DMS79 (cell line): Measurements from ENCODE around the gene KLHL21.
A peak's percentile ranks its signal among the peaks of the same experiment; 100 is the strongest.
"Not testable (repeated sequence)": the region's sequence is repeated elsewhere in the genome, so short reads cannot be mapped to it uniquely, and the experiment has no call there.

Source experiments
- DNase-seq: peaks from one replicate; lab custom pipeline; 2025; lab: John Stamatoyannopoulos, UW

The KLHL21 gene, protein sequence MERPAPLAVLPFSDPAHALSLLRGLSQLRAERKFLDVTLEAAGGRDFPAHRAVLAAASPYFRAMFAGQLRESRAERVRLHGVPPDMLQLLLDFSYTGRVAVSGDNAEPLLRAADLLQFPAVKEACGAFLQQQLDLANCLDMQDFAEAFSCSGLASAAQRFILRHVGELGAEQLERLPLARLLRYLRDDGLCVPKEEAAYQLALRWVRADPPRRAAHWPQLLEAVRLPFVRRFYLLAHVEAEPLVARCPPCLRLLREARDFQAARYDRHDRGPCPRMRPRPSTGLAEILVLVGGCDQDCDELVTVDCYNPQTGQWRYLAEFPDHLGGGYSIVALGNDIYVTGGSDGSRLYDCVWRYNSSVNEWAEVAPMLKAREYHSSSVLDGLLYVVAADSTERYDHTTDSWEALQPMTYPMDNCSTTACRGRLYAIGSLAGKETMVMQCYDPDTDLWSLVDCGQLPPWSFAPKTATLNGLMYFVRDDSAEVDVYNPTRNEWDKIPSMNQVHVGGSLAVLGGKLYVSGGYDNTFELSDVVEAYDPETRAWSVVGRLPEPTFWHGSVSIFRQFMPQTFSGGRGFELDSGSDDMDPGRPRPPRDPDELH

DNA sequence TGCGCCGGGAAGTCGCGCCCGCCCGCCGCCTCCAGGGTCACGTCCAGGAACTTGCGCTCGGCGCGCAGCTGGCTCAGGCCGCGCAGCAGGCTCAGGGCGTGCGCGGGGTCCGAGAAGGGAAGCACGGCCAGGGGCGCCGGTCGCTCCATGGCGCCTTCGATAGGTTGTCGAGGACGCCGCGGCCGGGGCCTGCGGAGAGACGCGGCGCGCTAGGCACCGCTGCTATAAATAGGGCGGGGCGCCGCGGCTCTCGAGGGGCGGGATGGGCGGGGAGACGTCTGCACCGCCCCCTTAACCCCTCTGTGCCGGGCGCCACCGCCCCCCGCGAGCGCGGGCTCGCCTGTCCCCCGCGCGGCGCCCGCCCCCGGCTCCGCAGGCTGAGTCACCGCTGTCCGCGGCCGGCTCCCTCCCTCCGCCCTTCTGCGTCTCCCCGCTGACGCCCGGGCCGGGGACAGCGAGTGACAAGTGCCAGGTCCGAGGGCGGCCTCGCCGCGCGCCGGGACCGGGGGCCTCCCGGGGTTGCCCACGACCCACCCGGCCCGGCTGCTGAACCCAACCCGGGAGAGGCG is at the start of gene KLHL21:
Gene KLHL21, minus strand, starts transcription at position 201 of the 569 bp plus-strand sequence. Its CDS starts 52 bp downstream, at position 149.
- peak; percentile 56 for DNase-seq

DNA sequence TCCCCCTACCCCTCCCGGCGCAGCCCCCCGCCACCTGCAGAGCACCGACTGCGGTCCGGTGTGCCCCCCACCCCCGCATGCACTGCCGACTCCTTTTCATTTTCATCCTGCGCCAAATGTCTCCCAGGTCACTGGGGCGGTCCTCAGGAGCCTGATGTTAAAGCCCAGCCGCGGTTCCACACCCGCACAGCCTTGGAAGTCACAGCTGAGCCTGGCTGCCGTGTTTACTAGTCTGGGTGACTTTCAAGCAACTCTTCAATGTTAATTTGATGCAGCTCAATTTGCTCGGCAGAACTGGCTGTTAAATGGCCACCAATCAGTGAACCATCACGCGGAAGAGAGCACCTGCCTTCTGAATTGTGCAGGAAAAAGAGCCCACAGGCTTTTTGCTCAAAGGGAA is 49.2 kb upstream of the KLHL21 start:
- DNase-seq = no peak

DNA sequence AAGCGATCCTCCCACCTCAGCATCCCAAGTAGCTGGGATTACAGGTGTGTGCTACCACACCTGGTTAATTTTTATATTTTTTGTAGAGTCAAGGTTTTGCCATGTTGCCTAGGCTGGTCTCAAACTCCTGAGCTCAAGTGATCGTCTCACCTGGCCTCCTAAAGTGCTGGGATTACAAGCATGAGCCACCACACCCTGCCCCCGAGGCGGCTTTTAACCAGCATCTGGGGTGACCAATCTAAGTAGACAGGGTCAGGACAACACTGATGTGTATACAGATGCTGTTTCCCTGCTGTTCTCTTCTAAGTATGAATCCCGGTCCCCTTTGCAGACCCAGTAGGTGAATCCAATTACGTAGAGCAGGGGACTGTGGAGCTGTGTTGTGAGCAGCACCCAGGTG is 45.9 kb upstream of the KLHL21 start:
- DNase-seq = no peak

DNA sequence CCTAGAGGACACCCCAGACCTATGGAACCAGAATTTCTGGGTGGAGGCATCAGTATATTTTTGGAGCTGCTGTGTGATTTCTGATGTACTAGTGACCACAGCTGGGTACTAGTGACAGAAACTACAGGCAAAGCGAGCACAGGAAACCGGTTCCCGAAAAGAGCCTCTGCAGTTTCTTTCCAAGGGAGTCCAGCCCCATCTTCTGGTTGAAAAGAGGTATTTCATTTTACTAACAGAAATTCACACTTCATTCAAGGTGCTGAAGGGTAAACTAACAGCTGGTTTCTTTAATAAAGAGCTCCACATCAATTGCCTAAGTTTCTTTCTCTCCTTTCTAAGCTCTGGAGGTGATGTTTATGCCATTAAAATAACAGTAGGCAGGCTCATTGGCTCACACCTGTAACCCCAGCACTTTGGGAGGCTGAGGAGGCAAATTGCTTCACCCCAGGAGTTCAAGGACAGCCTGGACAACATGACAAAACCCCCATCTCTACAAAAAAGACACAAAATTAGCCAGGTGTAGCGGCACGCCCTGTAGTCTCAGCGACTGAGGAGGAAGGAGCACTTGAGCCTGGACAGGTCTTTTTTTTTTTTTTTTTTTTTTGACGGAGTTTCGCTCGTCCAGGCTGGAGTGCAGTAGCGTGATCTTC is 44.0 kb upstream of the KLHL21 start:
- peak; percentile 59 for DNase-seq

DNA sequence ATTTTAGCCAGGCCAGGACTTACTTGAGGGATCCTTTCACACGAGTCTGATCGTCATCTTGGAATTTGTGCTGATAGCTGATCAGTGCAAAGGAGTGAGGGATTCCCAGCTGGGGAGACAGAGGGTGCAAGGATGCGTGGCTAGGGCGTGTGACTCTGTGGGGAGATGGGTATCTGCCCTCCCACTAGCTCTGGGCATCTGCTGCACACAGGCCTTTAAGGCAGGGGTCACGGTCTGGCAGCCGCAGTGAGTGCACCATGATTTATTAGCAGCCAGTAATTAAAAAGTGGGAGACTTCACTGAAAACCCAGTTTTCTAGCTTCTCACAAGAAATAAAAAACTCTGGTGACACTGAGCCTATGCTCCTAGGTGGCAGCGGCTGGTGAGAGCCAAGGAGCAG is 42.3 kb upstream of the KLHL21 start:
- DNase-seq = no peak

DNA sequence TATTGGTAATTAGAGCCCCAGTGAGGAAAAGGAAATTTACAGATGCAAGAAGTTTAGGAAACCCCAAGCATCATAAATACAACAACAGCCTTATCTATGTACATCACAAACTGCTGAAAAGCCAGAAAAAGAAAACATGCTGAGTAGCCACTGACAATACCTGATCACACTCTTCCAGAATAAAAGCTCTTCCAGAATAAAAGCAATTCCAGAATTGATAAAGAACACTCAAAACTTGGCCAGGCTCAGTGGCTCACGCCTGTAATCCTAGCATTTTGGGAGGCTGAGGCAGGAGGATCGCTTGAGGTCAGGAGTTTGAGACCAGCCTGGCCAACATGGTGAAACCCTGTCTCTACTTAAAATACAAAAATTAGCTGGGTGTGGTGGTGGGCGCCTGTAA is 38.2 kb upstream of the KLHL21 start:
- not testable (repeated sequence) for DNase-seq

DNA sequence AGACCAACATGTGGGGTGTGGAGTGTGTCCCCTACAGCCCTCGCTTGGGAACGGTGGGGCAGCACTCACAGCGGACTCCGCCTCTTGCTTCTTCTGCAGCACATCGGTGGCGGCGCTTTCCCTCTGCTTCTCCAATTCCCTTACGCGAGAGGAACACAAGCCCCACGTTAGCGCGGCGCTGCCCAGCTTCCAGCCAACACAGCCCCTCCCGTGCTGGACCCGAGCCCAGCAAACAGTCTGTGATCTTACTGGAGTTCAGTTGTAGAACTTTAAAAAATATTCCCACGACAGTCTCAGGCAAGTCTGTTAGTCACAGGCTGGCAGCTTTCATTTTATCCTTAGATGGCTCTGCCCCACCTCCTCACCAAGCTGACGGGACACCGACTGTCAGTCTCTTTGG is 35.6 kb upstream of the KLHL21 start:
- DNase-seq = no peak

DNA sequence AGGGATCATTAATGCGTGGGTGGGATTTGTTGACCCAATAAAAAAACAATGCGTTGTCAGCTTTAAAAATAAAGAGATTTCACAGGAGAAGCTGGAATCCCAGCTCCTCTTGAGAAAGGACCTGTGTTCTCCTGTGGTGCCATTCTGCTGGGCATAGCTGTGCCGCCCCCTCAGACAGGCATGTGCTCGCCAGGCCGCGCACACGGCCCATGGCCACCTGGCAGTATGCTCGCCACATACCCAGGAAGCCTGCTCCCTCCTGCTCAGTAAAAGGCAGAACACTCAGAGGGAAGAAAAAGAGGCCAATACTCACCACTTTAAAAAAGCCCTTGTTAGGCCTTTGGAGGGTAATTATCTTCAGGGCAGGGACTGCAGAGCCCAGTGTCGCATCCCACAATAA is 35.1 kb upstream of the KLHL21 start:
- no peak for DNase-seq

DNA sequence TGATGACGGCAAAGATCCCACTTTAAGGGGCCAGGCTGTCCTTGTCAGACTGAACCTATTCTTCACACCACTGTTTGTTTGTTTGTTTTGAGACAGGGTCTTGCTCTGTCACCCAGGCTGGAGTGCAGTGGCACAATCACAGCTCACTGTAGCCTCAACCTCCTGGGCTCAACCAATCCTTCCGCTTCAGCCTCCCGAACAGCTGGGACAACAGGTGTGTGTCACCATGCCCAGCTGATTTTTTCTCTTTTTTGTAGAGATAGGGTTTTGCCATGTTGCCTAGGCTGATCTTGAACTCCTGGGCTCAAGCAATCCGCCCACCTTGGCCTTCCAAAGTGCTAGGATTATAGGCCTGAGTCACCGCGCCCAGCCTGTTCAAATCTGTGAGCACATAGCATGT is 34.1 kb upstream of the KLHL21 start:
- DNase-seq = not testable (repeated sequence)

DNA sequence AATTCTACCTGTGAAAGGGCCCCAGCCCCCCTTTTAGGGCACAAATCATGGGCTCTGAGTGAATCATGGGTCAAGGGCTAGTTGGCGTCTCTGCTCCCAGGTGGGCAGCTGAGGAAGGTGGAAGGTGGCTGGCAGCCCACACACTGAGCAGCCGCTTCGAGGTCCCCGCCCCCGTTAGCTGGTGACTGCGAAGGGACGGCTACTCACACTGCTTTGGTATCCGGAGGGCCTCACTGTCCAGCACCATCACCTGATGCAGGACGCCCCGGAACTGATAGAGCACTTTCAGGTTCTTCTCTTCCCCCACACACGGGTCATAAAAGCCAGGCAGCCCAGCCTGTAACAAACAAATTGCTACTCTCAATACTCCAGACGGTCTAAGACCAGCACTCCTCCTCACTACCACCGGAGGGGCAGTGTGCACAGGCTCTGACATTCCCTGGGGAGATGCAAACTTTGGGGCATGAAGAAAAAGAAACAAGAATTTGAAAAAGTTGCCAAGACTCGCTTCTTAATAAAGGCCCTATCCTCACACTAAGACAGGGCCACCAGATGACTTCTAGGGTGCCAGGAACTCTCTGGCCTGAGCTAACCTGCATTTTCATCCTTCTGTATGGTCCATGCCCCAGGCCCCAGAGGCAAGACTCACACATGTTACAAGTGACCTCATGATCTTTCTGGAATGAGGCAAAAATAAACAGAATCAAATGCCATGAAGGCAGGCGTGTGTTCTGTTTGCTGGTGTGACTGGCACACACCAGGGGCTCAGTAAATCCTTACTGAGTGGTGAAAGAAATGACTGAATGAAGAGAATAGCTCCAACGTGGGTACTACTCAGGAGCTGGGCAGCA is 33.5 kb upstream of the KLHL21 start:
- DNase-seq = no peak

DNA sequence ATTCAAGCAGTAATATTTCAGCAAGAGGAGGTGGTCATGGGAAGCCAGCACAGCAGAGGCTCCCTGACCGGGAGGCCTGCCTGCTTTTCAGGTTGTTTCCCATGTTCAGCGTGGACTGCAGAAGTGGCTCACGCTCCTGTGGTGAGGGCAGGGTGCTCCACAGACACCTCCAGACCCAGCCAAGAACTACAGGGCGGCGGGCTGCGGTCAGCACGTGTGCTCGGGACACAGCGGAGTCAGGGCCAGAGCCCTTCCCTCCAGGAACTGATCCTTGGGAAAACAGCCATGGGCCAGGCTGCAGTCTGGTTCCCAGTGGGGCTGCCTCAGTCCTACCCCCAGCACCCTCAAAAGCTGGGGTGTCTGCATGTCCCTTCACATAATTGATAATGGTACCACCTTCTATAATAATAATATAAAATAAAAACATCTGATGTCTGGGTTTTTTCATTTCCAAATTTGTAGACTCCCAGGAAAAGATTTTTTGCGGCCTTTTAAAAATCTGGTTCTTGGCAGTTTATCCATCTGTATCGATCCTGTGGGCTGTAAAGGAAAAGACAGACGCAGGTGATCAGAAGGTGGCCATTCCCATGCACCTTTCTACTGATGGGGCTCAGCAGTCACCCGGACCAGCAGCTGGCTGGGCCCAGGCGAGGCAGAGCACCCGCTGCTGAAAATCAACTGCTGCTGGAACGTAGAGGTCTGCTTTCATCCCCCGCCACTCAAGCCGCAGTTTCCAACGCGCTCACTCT is 32.7 kb upstream of the KLHL21 start:
- no peak for DNase-seq

DNA sequence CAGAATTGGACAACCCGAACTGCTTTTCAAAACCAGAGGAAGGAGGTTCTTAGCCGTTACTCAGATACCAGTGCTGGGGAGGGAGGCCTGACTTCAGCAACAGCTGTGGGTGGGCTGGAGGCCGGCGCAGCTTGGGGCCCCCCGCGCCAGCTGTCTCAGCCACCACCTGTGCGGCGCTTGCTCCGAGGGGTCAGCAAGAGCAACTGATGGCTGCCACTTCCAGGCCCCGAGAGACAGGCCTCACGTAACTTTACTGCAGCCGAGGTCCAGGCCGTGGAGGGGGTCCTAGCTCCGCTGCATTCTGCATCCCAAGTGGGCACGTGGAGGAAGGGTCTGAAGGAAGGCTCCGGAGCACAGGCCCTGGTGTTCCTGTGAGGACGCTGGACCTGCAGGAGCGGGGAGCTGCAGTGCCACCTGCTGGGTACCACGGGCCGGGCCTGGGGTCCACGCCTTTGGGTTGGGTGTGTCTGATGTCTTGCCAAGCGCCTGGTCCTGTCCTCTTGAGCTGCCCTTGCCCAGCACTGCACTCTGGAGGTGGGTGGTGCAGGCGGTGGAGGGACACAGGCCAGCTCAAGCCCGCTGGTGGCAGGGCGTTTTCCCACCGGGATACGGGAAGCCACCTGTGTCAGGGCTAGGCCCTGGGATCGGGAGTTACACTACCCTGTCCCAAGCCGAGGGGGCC is 31.8 kb upstream of the KLHL21 start:
- DNase-seq = no peak

DNA sequence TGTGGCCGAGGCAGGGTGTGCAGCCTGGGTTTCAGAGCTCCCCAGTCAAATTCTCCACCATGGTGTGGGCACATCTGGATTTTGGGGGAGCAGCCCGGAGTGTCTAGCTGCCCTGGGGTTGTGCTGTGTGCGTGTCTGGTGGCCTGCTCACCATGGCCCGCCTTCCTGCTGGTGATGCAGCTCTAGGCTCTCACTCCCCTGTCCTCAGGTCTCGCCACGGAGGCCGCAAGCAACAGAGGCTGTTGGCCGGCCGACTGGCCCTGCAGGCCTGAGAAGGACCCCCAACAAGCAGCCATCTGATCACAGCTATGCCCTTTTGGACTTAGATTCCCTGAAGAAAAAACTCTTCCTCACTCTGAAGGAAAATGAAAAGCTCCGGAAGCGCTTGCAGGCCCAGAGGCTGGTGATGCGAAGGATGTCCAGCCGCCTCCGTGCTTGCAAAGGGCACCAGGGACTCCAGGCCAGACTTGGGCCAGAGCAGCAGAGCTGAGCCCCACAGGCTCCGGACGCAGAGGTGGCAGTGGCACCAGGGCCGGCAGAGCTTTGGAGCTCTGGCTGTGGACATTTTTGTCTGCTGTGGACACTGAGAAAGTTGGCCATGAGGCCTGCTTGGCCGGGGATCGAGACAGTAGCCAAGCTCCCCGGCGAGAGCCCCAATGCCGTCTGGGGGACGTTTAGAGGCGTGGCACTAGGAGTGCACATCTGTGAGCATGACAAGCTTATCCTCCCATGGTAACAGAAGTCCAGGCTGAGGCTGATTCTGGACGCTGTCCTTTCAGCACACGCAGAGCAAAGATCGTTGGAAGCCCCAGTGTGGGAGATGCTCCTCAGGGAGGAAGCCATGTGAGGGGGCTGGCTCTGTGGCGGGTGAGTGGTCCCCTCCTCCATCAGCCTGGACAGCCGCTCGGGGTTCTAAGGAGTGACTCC is 30.2 kb upstream of the KLHL21 start:
- no peak for DNase-seq

DNA sequence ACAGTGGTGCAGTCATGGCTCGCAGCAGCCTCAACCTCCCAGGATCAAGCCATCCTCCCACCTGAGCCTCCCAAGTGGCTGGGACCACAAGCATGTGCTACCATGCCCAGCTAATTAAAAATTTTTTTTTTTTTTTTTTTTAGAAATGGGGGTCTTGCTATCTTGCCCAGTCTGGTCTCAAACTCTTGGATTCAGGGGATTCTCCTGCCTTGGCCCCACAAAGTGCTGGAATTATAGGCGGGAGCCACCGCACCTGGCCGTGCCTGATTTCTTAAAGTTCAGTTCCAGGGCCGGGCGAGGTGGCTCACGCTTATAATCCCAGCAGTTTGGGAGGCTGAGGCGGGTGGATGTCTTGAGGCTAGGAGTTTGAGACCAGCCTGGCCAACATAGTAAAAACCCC is 28.4 kb upstream of the KLHL21 start:
- DNase-seq = no peak

DNA sequence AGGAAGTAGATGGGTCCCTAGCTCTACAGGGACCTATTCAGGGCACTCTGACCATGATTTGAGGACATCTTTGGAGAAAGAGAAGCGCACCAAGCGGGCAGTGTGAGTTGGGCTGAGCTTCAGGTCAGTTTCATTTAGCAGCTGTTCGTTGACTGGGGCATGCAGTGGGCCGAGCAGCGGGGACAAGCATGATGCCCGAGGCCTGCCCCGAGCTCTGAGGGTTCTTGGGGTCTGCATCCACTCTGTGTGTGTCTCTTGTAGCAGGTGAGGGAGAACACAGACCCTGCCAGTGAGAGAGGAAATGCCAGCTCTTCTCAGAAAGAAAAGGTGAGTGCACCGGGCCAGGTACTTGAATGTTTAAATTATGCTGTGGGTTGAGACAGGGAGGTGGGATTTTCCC is 27.4 kb upstream of the KLHL21 start:
- DNase-seq = no peak

DNA sequence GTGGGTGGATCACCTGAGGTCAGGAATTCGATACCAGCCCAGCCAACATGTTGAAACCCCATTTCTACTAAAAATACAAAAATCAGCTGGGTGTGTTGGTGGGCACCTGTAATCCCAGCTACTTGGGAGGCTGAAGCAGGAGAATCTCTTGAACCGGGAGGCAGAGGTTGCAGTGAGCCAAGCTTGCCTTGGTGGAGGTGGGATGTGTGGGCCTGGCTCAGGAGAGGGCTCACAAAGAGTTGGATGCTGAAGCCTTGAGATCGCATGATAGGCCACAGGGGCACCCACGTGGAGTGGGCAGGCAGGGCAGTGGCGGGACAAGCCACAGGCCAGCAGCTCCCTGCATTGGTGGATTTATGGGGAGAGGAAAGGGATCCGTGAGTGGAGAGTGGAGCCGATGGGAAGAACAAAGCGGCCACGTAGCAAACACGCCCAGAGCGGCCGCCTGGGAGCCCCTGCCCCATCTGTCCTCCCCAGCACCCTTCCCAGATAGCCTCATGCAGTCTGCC is 26.4 kb upstream of the KLHL21 start:
- no peak for DNase-seq

DNA sequence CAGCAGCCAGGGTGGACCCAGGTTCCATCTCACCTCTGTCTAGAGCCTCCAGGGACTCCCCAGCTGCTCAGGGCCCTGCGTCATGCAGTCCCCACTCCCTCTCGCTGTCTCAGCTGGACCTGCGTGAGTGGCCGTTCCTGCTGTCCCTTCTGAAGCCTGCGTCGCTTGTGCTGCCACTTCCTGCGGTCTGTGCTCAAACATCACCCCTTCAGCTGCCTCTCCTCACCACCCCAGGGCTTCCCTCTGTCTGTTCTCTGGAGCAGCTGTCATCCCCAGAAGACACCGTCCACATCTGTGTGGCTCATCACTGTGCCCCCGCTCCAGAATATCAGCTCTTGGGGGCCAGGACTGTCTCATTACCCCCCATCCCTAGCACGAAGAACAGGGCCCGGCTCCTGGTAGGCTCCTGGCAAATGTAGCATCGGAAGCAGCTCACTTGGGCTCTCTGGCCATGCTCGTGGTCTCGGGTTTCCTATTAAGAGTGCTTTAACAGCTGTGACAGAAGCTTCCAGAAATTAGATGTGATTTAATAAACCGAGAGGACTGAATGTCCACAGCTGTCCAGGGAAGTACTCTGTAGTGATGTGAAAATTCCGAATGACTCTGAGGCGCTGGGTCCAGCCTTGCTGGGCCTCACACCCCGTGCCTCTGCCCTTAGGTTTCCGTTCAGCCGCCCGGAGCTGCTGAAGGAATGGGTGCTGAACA is 25.3 kb upstream of the KLHL21 start:
- no peak for DNase-seq

DNA sequence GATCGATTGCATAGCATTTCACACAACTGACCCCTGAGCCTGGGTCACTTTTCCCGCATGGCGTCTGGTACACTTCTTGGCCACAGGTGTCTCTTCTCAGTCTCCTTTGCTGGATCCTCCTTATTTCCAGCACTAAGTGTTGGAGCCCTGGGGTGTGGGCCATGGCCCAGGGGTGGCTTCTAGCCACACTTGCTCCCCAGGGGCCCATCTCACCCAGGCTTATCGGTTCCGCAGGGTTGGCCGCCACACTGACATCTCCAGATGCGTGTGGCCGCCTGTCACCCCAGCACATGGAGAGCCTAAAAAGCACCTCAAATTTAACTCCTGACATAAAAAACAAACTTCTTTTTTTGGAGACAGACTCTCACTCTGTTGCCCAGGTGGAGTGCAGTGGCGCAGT is 24.4 kb upstream of the KLHL21 start:
- DNase-seq = no peak
